HepG2 (cell line): Measurements from ENCODE around the gene KLHL36. TPM values are rescaled to one million over a fixed set of nuclear protein-coding genes. Genes with fewer than 3 reads are reported as not detected.

Source experiments
- ATAC-seq: fragments of 200-7000 bp; cut with Tn5 transposase; 3 replicates; pipeline ENCODE4 v1.9.1; 2020; ENCODE audit warnings: mild to moderate bottlenecking, moderate library complexity
- BruUV-seq: library from RNA; stranded (reverse); fragments of 400-500 nt; replicated peaks from 2 replicates; lab custom pipeline; 2021; lab: Mats Ljungman, UMichigan
- CTCF ChIA-PET: fragments of 300-600 bp; formaldehyde crosslinking; extraction: SDS; loops from one replicate; lab custom pipeline; 2021; ENCODE audit warnings: low total read pairs, inconsistent platforms, low intra/inter-chr PET ratio; lab: Yijun Ruan, JAX
- POLR2A ChIA-PET: fragments of 350-600 bp; sonication (Branson Sonifier 250); formaldehyde crosslinking; loops from one replicate; lab custom pipeline; 2020; ENCODE audit warnings: antibody characterized with exemption, inconsistent platforms; lab: Yijun Ruan, JAX
- DNase-seq: peaks from one replicate; pipeline ENCODE4 v3.0.0-alpha.2; 2015; ENCODE audit warnings: low spot score
- FAIRE-seq: peaks from 3 replicates; lab custom pipeline; 2011; peaks lifted over from hg19 to GRCh38; lab: Jason Lieb, UNC
- H2AFZ ChIP-seq: one replicate; pipeline ENCODE4 v1.6.1; 2011; ENCODE audit warnings: low read length, inconsistent platforms
- H3K27ac ChIP-seq: fragments of 300-600 bp; 3 replicates; pipeline ENCODE4 v1.8.0; 2011; ENCODE audit warnings: mixed run types, mild to moderate bottlenecking, mixed read lengths, low read length, inconsistent platforms; ENCODE audit not compliant: insufficient read depth; ENCODE audit errors: extremely low read length
- H3K27me3 ChIP-seq, 2 experiments: fragments of 200-600 bp in 1 of 2; 2 replicates in 1 of 2; 3 replicates in 1 of 2; pipeline versions ENCODE4 v1.6.0 to v1.8.0; 2011; ENCODE audit warnings: low read length in 2 of 2, mild to moderate bottlenecking in 2 of 2, moderate library complexity in 2 of 2, inconsistent platforms in 1 of 2; ENCODE audit not compliant: insufficient read depth in 2 of 2, control insufficient read depth in 1 of 2
- H3K36me3 ChIP-seq, 2 experiments: fragments of 200-600 bp in 1 of 2; replicated peaks in 1 of 2; 2 replicates in 1 of 2; 3 replicates in 1 of 2; pipeline versions ENCODE4 v1.5.1 to v1.8.0; 2011; ENCODE audit warnings: low read length in 2 of 2, inconsistent platforms in 1 of 2; ENCODE audit not compliant: insufficient read depth in 2 of 2, control insufficient read depth in 1 of 2
- H3K4me1 ChIP-seq: 2 replicates; pipeline ENCODE4 v1.5.1; 2012; ENCODE audit warnings: low read length, inconsistent platforms; ENCODE audit not compliant: insufficient read depth
- H3K4me2 ChIP-seq: 2 replicates; pipeline ENCODE4 v1.6.0; 2011; ENCODE audit warnings: low read depth, low read length, inconsistent platforms
- H3K4me3 ChIP-seq, 3 experiments: fragments of 200-600 bp in 1 of 3; sonication (generic), shearing (Covaris generic) in 1 of 3; replicated peaks in 1 of 3; 2 replicates each; pipeline ENCODE4 v1.5.1; 2011 to 2016; ENCODE audit warnings: low read length in 3 of 3, inconsistent platforms in 2 of 3, low read depth in 2 of 3, mild to moderate bottlenecking in 2 of 3, control low read depth in 1 of 3, mixed read lengths in 1 of 3; ENCODE audit not compliant: insufficient read depth in 1 of 3
- H3K79me2 ChIP-seq: one replicate; pipeline ENCODE4 v1.6.1; 2011; ENCODE audit warnings: low read length, inconsistent platforms; ENCODE audit not compliant: insufficient read depth
- H3K9ac ChIP-seq: 2 replicates; pipeline ENCODE4 v1.6.0; 2011; ENCODE audit warnings: mild to moderate bottlenecking, low read depth, low read length, inconsistent platforms; ENCODE audit not compliant: insufficient read depth
- H3K9me3 ChIP-seq: 2 replicates; pipeline ENCODE4 v1.5.1; 2012; ENCODE audit warnings: mild to moderate bottlenecking, low read length
- H4K20me1 ChIP-seq: 2 replicates; pipeline ENCODE4 v1.6.0; 2011; ENCODE audit warnings: inconsistent platforms, mild to moderate bottlenecking, low read length, moderate library complexity; ENCODE audit not compliant: insufficient read depth
- AGO2 ChIP-seq: fragments of 200-400 bp; formaldehyde crosslinking; optimal IDR thresholded peaks from 2 replicates; pipeline ENCODE3; 2017; ENCODE audit warnings: mild to moderate bottlenecking, low read depth, low read length, moderate library complexity
- ELF4 ChIP-seq: sonication (generic); formaldehyde crosslinking; IDR thresholded peaks from 2 replicates; pipeline ENCODE4 v1.5.0; 2020; ENCODE audit warnings: missing genetic modification reagents, mild to moderate bottlenecking, moderate library complexity, borderline replicate concordance
- RBFOX2 ChIP-seq: fragments of 200-400 bp; formaldehyde crosslinking; IDR thresholded peaks from 2 replicates; pipeline ENCODE4 v1.6.1; 2017; ENCODE audit warnings: low read depth, mild to moderate bottlenecking, low read length
- RFXANK ChIP-seq: IDR thresholded peaks from 2 replicates; pipeline ENCODE4 v1.6.1; 2016
- RNF2 ChIP-seq: fragments of 450-650 bp; conservative IDR thresholded peaks from 2 replicates; pipeline ENCODE4 v1.6.1; 2016; ENCODE audit warnings: low read depth
- TARDBP ChIP-seq: sonication (generic); formaldehyde crosslinking; IDR thresholded peaks from 2 replicates; pipeline ENCODE4 v1.8.0; 2022; ENCODE audit warnings: mild to moderate bottlenecking, missing genetic modification reagents
- ZKSCAN1 ChIP-seq: fragments of 150-350 bp; IDR thresholded peaks from 2 replicates; pipeline ENCODE4 v1.6.1; 2014; ENCODE audit warnings: low read length
- ZNF160 ChIP-seq: sonication (generic); formaldehyde crosslinking; IDR thresholded peaks from 2 replicates; pipeline ENCODE4 v1.8.0; 2022; ENCODE audit warnings: mild to moderate bottlenecking, inconsistent platforms, missing genetic modification reagents
- ZNF33B ChIP-seq: sonication (generic); formaldehyde crosslinking; IDR thresholded peaks from 2 replicates; pipeline ENCODE4 v1.5.1; 2020; ENCODE audit warnings: mild to moderate bottlenecking, missing genetic modification reagents
- ZNF761 ChIP-seq: sonication (generic); formaldehyde crosslinking; conservative IDR thresholded peaks from 2 replicates; pipeline ENCODE4 v1.4.0; 2020; ENCODE audit warnings: mild to moderate bottlenecking, missing genetic modification reagents
- WGBS: methylation state at CpG from one replicate; pipeline ENCODE4 v1.1.6; 2017; ENCODE audit warnings: low lambda C conversion rate; 5-methylcytosine and 5-hydroxymethylcytosine counted together
- in situ Hi-C: cut with HindIII; loops from 2 replicates; pipeline ENCODE4 v1.10.0; 2017; ENCODE audit warnings: low pct_unique_long_range_greater_than_20kb; ENCODE audit not compliant: extremely low pct_ligation_motif_present
- intact Hi-C: fragments of 100-400 bp; cut with micrococcal nuclease; formaldehyde crosslinking; loops from one replicate; pipeline ENCODE4 v1.10.0; 2022; ENCODE audit not compliant: unreplicated experiment
- polyA plus RNA-seq, 8 experiments: library from polyadenylated mRNA; depleted of rRNA in 3 of 8; stranded (reverse) in 7 of 8; unstranded in 1 of 8; fragments of >200 nt; fragmentation: Illumina TruSeq in 4 of 8; extraction: Trizol in 4 of 8; gene quantifications; 2 replicates each; pipeline versions ENCODE4 v1.2.1 to v1.2.3, GENCODE V29; 2011 to 2016; ENCODE audit warnings: low read depth in 4 of 8, missing spikeins in 1 of 8, mixed read lengths in 1 of 8; ENCODE audit not compliant: insufficient read depth in 1 of 8
- total RNA-seq, 5 experiments: library from RNA; depleted of rRNA; stranded (reverse); fragments of >200 nt; fragmentation: Illumina TruSeq; extraction: Trizol; gene quantifications; 2 replicates each; pipeline ENCODE4 v1.2.3, GENCODE V29; 2016; ENCODE audit warnings: low read depth in 1 of 5
- TF ChIP-seq, protein P1 (sequence below): sonication (generic); formaldehyde crosslinking; IDR thresholded peaks from 2 replicates; pipeline ENCODE4 v1.4.0; 2020; ENCODE audit warnings: mild to moderate bottlenecking, missing genetic modification reagents
- TF ChIP-seq, protein P2 (sequence below): sonication (generic); formaldehyde crosslinking; IDR thresholded peaks from 2 replicates; pipeline ENCODE4 v1.5.0; 2020; ENCODE audit warnings: missing genetic modification reagents
- TF ChIP-seq, protein P3 (sequence below), 2 experiments: fragments of 450-650 bp in 1 of 2; sonication (generic) in 1 of 2; formaldehyde crosslinking; IDR thresholded peaks; 2 replicates each; pipeline versions ENCODE4 v1.5.0 to v1.8.0; 2020 to 2022; ENCODE audit warnings: mild to moderate bottlenecking in 1 of 2, missing genetic modification reagents in 1 of 2
- TF ChIP-seq, protein P4 (sequence below): sonication (generic); formaldehyde crosslinking; IDR thresholded peaks from 2 replicates; pipeline ENCODE4 v1.9.0; 2022; ENCODE audit warnings: low read depth, missing genetic modification reagents

The KLHL36 gene
- total and polyA plus RNA-seq, 2 of the 13 experiments (the other 11 are each of a cell fraction or from before 2014, with no cell fraction given), result 24.3 to 26.0 TPM

DNA sequence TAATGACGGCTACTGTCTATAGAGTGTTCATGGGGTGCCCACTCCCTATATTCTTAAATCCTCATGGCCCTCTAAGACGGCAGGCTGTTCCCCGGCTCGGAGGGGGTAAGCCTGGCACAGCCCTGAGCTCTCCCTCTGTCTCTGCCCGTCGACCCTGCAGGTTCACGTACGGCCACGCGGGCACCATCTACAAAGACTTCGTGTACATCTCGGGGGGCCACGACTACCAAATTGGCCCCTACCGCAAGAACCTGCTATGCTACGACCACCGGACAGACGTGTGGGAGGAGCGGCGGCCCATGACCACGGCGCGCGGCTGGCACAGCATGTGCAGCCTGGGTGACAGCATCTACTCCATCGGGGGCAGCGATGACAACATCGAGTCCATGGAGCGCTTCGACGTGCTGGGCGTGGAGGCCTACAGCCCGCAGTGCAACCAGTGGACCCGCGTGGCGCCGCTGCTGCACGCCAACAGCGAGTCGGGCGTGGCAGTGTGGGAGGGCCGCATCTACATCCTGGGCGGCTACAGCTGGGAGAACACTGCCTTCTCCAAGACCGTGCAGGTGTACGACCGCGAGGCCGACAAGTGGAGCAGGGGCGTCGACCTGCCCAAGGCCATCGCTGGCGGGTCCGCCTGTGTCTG is 13.2 kb downstream of the KLHL36 start:
- Histone ChIP-seq H3K27ac (no peak overlapping the region), H3K4me2 (no peak overlapping the region), H3K27me3 (no peaks in the 10 kb centered on the region), H3K4me1 (no peaks in the 10 kb centered on the region), H4K20me1 (no peaks in the 10 kb centered on the region), H3K9ac (no peak overlapping the region), H2AFZ (no peak overlapping the region), H3K79me2 (no peaks in the 10 kb centered on the region), H3K36me3 (peaks cover 27 to 73% of the 10 kb centered on the region in 2 experiments), H3K9me3 (no peaks in the 10 kb centered on the region), H3K4me3 (no peak overlapping the region)
- in situ Hi-C loops, result no loop called here
- BruUV-seq, result no TSS peak
- WGBS, result 96% methylated on average over 51 of the region's 51 CpGs
- intact Hi-C loops, result no loop called here
- TF ChIP-seq, protein P1, sequence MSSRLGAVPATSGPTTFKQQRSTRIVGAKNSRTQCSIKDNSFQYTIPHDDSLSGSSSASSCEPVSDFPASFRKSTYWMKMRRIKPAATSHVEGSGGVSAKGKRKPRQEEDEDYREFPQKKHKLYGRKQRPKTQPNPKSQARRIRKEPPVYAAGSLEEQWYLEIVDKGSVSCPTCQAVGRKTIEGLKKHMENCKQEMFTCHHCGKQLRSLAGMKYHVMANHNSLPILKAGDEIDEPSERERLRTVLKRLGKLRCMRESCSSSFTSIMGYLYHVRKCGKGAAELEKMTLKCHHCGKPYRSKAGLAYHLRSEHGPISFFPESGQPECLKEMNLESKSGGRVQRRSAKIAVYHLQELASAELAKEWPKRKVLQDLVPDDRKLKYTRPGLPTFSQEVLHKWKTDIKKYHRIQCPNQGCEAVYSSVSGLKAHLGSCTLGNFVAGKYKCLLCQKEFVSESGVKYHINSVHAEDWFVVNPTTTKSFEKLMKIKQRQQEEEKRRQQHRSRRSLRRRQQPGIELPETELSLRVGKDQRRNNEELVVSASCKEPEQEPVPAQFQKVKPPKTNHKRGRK, result no peak
- TF ChIP-seq AGO2, result peak; percentile 60
- peak; percentile 34; the same call in 1 of the 2 replicates for TF ChIP-seq RBFOX2
- no peak for TF ChIP-seq RFXANK
- no peak for TF ChIP-seq ZKSCAN1
- FAIRE-seq (no peak), DNase-seq (no peak), ATAC-seq (no peak)
- ChIA-PET POLR2A (no interaction called here), CTCF (no interaction called here)

DNA sequence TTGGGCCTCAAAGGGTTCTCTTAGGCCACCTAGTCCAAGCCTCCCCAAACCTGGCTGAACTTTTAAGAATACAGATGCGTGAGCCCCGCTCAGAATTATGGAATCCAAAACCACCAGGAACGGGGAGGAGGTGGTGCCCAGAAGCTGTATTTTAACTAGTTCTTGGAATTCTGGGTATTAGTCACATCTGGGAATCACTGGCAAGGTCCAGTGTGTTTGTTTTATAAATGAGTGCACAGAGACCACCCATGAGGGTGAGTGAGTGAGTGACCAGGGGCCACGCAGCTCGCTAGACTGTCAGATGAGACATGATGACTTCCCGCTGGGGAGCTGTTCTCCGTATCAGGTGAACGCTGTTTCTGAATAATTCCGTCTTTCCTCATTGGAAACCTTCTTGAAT is 14.2 kb downstream of the KLHL36 start:
- in situ Hi-C loops, result no loop called here
- POLR2A ChIA-PET, result interaction anchor here (0.6 kb wide), 1 partner anchor 85 kb away, joined by 3 read pairs; no protein-coding TSS in a partner anchor
- TF ChIP-seq ZNF160 (CRISPR knock-in tag) (no peak), ELF4 (CRISPR knock-in tag) (no peak), TARDBP (no peak), ZNF761 (CRISPR knock-in tag) (no peak), RNF2 (no peak), ZNF33B (CRISPR knock-in tag) (no peak)
- TF ChIP-seq, protein P2, sequence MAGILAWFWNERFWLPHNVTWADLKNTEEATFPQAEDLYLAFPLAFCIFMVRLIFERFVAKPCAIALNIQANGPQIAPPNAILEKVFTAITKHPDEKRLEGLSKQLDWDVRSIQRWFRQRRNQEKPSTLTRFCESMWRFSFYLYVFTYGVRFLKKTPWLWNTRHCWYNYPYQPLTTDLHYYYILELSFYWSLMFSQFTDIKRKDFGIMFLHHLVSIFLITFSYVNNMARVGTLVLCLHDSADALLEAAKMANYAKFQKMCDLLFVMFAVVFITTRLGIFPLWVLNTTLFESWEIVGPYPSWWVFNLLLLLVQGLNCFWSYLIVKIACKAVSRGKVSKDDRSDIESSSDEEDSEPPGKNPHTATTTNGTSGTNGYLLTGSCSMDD (CRISPR knock-in tag), result no peak
- TF ChIP-seq, protein P3, sequence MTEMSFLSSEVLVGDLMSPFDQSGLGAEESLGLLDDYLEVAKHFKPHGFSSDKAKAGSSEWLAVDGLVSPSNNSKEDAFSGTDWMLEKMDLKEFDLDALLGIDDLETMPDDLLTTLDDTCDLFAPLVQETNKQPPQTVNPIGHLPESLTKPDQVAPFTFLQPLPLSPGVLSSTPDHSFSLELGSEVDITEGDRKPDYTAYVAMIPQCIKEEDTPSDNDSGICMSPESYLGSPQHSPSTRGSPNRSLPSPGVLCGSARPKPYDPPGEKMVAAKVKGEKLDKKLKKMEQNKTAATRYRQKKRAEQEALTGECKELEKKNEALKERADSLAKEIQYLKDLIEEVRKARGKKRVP (CRISPR knock-in tag; IDR thresholded peaks at IDR 0.05), result no peak
- TF ChIP-seq, protein P4, sequence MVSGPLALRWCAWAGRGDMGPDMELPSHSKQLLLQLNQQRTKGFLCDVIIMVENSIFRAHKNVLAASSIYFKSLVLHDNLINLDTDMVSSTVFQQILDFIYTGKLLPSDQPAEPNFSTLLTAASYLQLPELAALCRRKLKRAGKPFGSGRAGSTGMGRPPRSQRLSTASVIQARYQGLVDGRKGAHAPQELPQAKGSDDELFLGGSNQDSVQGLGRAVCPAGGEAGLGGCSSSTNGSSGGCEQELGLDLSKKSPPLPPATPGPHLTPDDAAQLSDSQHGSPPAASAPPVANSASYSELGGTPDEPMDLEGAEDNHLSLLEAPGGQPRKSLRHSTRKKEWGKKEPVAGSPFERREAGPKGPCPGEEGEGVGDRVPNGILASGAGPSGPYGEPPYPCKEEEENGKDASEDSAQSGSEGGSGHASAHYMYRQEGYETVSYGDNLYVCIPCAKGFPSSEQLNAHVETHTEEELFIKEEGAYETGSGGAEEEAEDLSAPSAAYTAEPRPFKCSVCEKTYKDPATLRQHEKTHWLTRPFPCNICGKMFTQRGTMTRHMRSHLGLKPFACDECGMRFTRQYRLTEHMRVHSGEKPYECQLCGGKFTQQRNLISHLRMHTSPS (CRISPR knock-in tag), result no peak

More for the DNA sequence above, 14.2 kb downstream of the KLHL36 start:
- no TSS peak for BruUV-seq
- intact Hi-C loops, result no loop called here
- Histone ChIP-seq H2AFZ (no peak overlapping the region), H3K27me3 (no peaks in the 10 kb centered on the region), H3K9me3 (no peaks in the 10 kb centered on the region), H3K27ac (no peak overlapping the region), H3K4me3 (no peak overlapping the region), H3K36me3 (peaks cover 19 to 64% of the 10 kb centered on the region in 2 experiments), H3K4me2 (no peak overlapping the region), H3K4me1 (no peaks in the 10 kb centered on the region), H3K9ac (no peak overlapping the region), H4K20me1 (no peaks in the 10 kb centered on the region), H3K79me2 (no peaks in the 10 kb centered on the region)
- CTCF ChIA-PET, result no interaction called here
- no peak for FAIRE-seq
- 98% methylated on average over 9 of the region's 9 CpGs for WGBS
- ATAC-seq, result no peak
- no peak for DNase-seq
